Omental fat pad (tissue), 4 donors: ENCODE results near the gene COQ6. TPM values are rescaled to one million over a fixed set of nuclear protein-coding genes. Genes with fewer than 3 reads are reported as not detected.
"Not testable (repeated sequence)": the region's sequence is repeated elsewhere in the genome, so short reads cannot be mapped to it uniquely, and the experiment has no call there.

ENCODE experiments used
- ATAC-seq: fragments of 150-250 bp; one replicate; pipeline ENCODE4 v1.9.1; 2016; ENCODE audit warnings: mild to moderate bottlenecking, moderate library complexity; ENCODE audit not compliant: low FRiP score
- DNase-seq: peaks from one replicate; pipeline ENCODE4 v3.0.0-alpha.2; 2019; ENCODE audit warnings: low spot score
- CTCF ChIP-seq, 3 donors: fragments of 450-650 bp; IDR thresholded peaks; one replicate each; pipeline ENCODE4 v1.5.1; 2016 to 2017; ENCODE audit warnings: antibody characterized with exemption in 3 of 3, mild to moderate bottlenecking in 3 of 3, moderate library complexity in 2 of 3
- small RNA-seq: library from RNA; depleted of rRNA; stranded (forward); fragments of <200 nt; gene quantifications from one replicate; pipeline ENCODE3, GENCODE V24; 2016
- total RNA-seq, 4 donors: library from RNA; depleted of rRNA; stranded (reverse); fragments of >200 nt; gene quantifications; one replicate each; pipeline ENCODE4 v1.1.0, GENCODE V29; 2016

COQ6 gene
- total RNA-seq, 4 donors from 2014 or later: 17.8 to 57.2 (median 27.4) TPM

- TF ChIP-seq CTCF (IDR thresholded peaks at IDR 0.05): no peak
- no peak for DNase-seq
These were observed 47.2 kb downstream of the COQ6 start for GRCh38 chr14:73997108-73997943.

DNA sequence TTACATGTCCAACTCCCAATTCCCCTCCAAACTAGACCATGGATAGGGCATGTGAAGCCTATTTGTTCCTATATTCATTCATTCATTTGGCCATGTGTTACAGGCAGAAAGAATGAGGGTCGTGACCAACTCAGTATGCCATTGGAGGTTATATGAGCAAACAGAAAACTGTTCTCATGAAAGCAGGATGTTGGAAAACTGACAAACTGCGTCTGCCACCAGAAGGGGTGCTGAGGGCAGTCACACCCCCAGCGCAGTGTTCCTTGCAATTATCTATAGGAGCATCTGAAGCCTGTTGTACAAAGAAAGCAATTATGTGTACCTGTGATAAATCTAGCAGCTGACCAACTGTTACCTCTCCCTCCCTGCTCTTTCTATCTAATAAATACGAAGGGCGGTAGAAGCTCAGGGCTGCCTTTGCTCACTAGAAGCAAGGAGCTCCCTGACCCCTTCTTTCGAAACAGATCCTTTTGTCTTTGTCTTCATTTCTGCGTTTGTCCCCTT is 47.9 kb downstream of the COQ6 start:
- DNase-seq: no peak
- ATAC-seq: no peak
- no peak for TF ChIP-seq CTCF (IDR thresholded peaks at IDR 0.05)

More at GRCh38 chr14:73997108-73997943, 47.2 kb downstream of the COQ6 start:
- no peak for ATAC-seq

GRCh38 chr14:73998726-73999125 is 48.6 kb downstream of the COQ6 start:
- no peak for DNase-seq
- no peak for ATAC-seq
- no peak for TF ChIP-seq CTCF (IDR thresholded peaks at IDR 0.05)

GRCh38 chr14:74005664-74006063 is 55.6 kb downstream of the COQ6 start:
- not testable (repeated sequence) for DNase-seq, ATAC-seq

DNA sequence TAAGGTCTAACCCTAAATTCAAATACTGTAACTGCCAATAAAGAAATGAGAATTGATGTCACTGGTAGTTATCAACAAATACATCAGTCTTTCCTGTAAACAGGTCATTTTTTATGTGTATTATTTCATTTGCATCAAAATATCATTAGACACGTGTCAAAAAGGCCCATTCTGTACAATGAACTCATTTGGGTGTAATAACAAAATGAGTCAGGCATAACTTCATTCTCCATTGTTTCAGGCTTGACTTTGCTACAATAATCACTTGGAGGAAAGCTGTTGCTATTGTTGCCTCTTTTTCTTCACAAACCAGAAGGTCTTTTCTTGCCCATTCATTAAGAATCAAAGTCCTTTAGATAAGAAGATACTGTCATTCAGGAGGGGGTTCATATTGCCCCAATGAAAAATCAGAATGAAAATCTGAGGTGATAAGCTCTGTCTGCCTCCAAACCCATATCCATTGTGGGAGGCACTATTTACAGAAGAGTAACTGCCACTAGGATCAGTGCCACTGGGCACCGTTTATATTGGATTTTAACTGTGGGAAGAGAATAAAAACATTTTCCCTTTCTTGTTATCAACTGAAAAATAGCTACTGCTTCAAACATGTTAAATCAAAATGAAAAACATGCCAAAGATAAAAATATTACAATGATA is 58.9 kb downstream of the COQ6 start:
- no peak for ATAC-seq
- no peak for DNase-seq
- no peak for TF ChIP-seq CTCF (IDR thresholded peaks at IDR 0.05)

Small RNA genes lying within 50 kb of the gene (small RNA-seq; reads per million reads assigned to genes)
- gene AC005480.2 (not detected), gene RF00019 (not detected)

Other genes starting within 250 kb of the COQ6 start
- 10 to 100 TPM; 14.8 to 22.6 (median 20.1) TPM for gene PNMA1, start 235.9 kb upstream of the COQ6 start, total RNA-seq
- 10 to 100 TPM in 1 of 4 donors, 1 to 10 TPM in 3; 3.8 to 10.7 (median 4.9) TPM for gene PTGR2, start 98.5 kb upstream of the COQ6 start, total RNA-seq
- 10 to 100 TPM; 39.7 to 71.7 (median 54.1) TPM for gene ZNF410, start 63.4 kb upstream of the COQ6 start, total RNA-seq
- gene FAM161B, start 208 bp upstream of the COQ6 start, total RNA-seq: 1 to 10 TPM; 1.8 to 6.5 (median 3.1) TPM
- gene ENTPD5, start 69.0 kb downstream of the COQ6 start, total RNA-seq: 10 to 100 TPM in 3 of 4 donors, 1 to 10 TPM in 1; 6.8 to 12.7 (median 12.0) TPM
- gene BBOF1, start 69.0 kb downstream of the COQ6 start, total RNA-seq: 10 to 100 TPM in 1 of 4 donors, 1 to 10 TPM in 3; 4.0 to 10.4 (median 5.7) TPM
- 10 to 100 TPM; 42.8 to 70.4 (median 59.8) TPM for gene ALDH6A1, start 134.2 kb downstream of the COQ6 start, total RNA-seq
- 10 to 100 TPM in 3 of 4 donors, 1 to 10 TPM in 1; 5.6 to 11.3 (median 10.8) TPM for gene LIN52, start 134.7 kb downstream of the COQ6 start, total RNA-seq